HepG2 (cell line): ENCODE data around the gene DDI2. TPM values are rescaled to one million over a fixed set of nuclear protein-coding genes. Genes with fewer than 3 reads are reported as not detected.
A peak's percentile ranks its signal among the peaks of the same experiment; 100 is the strongest.

Experiments
- TAF15 ChIP-seq: fragments of 200-400 bp; formaldehyde crosslinking; IDR thresholded peaks from one replicate; pipeline ENCODE4 v1.6.1; 2018; ENCODE audit warnings: mild to moderate bottlenecking, low read depth, low read length; ENCODE audit not compliant: poor library complexity, severe bottlenecking
- polyA plus RNA-seq, 8 experiments: library from polyadenylated mRNA; depleted of rRNA in 3 of 8; stranded (reverse) in 7 of 8; unstranded in 1 of 8; fragments of >200 nt; fragmentation: Illumina TruSeq in 4 of 8; extraction: Trizol in 4 of 8; gene quantifications; 2 replicates each; pipeline versions ENCODE4 v1.2.1 to v1.2.3, GENCODE V29; 2011 to 2016; ENCODE audit warnings: low read depth in 4 of 8, missing spikeins in 1 of 8, mixed read lengths in 1 of 8; ENCODE audit not compliant: insufficient read depth in 1 of 8
- total RNA-seq, 5 experiments: library from RNA; depleted of rRNA; stranded (reverse); fragments of >200 nt; fragmentation: Illumina TruSeq; extraction: Trizol; gene quantifications; 2 replicates each; pipeline ENCODE4 v1.2.3, GENCODE V29; 2016; ENCODE audit warnings: low read depth in 1 of 5
- TF ChIP-seq, protein P1 (sequence below): sonication (generic); formaldehyde crosslinking; IDR thresholded peaks from 2 replicates; pipeline ENCODE4 v1.4.0; 2020; ENCODE audit warnings: missing genetic modification reagents
- TF ChIP-seq, protein P2 (sequence below): sonication (generic); formaldehyde crosslinking; IDR thresholded peaks from 2 replicates; pipeline ENCODE4 v1.5.0; 2020; ENCODE audit warnings: mild to moderate bottlenecking, missing genetic modification reagents, moderate library complexity
- TF ChIP-seq, protein P3 (sequence below), 2 experiments: sonication (generic) in 1 of 2; formaldehyde crosslinking in 1 of 2; IDR thresholded peaks; 2 replicates each; pipeline versions ENCODE4 v1.5.1 to v1.6.1; 2011 to 2020; ENCODE audit warnings: borderline replicate concordance in 1 of 2, low read depth in 1 of 2, low read length in 1 of 2, mild to moderate bottlenecking in 1 of 2, missing genetic modification reagents in 1 of 2, moderate library complexity in 1 of 2

DDI2 gene
- total and polyA plus RNA-seq, 2 of the 13 experiments (the other 11 are each of a cell fraction or from before 2014, with no cell fraction given) = 8.5 to 25.7 TPM

DNA sequence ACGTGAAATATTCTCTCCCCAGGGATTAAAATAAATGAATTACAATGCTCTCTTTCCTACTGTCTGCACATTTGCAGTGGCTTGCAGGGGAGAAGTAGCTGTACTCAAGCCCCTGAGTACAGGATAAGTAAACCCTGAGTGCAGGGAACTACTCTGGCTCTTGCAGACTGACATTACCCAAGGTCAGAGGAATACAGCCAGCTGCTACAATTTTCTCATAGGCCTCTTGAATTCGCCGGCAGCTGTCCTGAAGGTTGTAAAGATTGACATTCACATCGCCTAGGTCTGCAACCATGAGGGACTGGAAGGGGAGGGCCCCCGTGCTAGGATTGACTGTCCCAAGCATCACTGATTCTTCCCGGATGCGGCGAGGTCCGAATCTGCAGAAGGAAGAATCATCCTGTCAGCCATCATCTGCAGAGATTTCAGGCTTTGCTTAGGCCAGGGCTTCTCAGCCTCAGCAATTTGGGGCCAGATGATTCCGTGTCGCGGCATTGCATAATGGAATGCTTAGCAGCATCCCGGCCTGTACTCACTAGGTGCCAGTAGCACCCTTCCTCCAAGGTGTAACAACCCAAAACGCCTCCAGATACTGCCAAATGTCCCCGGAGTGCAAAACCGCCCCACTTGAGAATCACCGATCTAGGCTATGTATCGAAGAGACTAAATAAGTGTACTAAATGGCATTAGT, 34.1 kb upstream of the DDI2 start (continued):
- TF ChIP-seq, protein P1, sequence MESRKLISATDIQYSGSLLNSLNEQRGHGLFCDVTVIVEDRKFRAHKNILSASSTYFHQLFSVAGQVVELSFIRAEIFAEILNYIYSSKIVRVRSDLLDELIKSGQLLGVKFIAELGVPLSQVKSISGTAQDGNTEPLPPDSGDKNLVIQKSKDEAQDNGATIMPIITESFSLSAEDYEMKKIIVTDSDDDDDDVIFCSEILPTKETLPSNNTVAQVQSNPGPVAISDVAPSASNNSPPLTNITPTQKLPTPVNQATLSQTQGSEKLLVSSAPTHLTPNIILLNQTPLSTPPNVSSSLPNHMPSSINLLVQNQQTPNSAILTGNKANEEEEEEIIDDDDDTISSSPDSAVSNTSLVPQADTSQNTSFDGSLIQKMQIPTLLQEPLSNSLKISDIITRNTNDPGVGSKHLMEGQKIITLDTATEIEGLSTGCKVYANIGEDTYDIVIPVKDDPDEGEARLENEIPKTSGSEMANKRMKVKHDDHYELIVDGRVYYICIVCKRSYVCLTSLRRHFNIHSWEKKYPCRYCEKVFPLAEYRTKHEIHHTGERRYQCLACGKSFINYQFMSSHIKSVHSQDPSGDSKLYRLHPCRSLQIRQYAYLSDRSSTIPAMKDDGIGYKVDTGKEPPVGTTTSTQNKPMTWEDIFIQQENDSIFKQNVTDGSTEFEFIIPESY (CRISPR knock-in tag) = peak; percentile 68
- TF ChIP-seq, protein P2, sequence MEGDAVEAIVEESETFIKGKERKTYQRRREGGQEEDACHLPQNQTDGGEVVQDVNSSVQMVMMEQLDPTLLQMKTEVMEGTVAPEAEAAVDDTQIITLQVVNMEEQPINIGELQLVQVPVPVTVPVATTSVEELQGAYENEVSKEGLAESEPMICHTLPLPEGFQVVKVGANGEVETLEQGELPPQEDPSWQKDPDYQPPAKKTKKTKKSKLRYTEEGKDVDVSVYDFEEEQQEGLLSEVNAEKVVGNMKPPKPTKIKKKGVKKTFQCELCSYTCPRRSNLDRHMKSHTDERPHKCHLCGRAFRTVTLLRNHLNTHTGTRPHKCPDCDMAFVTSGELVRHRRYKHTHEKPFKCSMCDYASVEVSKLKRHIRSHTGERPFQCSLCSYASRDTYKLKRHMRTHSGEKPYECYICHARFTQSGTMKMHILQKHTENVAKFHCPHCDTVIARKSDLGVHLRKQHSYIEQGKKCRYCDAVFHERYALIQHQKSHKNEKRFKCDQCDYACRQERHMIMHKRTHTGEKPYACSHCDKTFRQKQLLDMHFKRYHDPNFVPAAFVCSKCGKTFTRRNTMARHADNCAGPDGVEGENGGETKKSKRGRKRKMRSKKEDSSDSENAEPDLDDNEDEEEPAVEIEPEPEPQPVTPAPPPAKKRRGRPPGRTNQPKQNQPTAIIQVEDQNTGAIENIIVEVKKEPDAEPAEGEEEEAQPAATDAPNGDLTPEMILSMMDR = peak; percentile 34
- TF ChIP-seq TAF15 = no peak
- TF ChIP-seq, protein P3, sequence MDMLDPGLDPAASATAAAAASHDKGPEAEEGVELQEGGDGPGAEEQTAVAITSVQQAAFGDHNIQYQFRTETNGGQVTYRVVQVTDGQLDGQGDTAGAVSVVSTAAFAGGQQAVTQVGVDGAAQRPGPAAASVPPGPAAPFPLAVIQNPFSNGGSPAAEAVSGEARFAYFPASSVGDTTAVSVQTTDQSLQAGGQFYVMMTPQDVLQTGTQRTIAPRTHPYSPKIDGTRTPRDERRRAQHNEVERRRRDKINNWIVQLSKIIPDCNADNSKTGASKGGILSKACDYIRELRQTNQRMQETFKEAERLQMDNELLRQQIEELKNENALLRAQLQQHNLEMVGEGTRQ (IDR thresholded peaks at IDR 0.05; ENCODE audit: low read depth, low read length) = no peak
- TF ChIP-seq, protein P3 (CRISPR knock-in tag; IDR thresholded peaks at IDR 0.05; ENCODE audit: borderline replicate concordance) = no peak
